Smooth muscle cell of the brain vasculature (primary cell): ENCODE measurements around the gene IRAK2.

Experiments
- DNase-seq: peaks from one replicate; pipeline ENCODE4 v3.0.0-alpha.2; 2012; ENCODE audit warnings: low read depth, low spot score

IRAK2 gene

DNA sequence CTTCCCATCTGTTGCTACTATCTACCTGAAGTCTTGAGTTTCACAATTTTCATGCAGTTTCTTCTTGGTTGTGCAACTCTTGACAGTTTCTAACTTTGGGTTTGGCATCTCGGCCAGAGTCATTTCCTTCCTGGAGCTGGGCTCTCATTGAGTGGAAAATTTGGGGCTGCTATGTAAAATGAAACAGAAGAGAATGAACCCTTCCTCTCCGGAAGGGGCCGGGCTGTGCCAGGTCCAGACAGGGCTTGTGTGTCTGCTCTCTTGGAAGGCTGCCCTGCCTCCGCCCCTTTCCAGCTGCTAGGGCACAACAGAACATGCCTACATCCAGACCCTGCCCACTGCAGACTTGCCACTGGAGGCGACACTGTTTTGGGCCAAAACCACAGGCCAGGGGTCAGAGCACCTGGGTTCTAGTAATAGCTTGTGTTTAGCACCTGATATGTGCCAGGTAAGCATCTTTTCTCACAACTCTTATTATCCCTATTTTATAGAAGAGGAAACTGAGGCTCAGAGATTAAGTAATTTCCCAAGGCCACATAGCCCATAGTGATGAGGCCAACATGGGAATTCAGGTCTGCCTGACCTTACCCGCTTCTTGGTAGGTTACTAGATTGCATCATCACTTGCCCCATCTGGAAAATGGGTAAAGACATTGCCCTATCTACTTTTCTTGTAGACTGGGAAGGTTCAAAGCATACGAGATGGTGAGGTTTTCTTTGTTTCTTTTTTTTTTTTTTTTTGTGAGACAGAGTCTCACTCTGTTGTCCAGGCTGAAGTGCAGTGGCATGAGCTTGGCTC is 25.0 kb downstream of the IRAK2 start:
- DNase-seq, result no peak

DNA sequence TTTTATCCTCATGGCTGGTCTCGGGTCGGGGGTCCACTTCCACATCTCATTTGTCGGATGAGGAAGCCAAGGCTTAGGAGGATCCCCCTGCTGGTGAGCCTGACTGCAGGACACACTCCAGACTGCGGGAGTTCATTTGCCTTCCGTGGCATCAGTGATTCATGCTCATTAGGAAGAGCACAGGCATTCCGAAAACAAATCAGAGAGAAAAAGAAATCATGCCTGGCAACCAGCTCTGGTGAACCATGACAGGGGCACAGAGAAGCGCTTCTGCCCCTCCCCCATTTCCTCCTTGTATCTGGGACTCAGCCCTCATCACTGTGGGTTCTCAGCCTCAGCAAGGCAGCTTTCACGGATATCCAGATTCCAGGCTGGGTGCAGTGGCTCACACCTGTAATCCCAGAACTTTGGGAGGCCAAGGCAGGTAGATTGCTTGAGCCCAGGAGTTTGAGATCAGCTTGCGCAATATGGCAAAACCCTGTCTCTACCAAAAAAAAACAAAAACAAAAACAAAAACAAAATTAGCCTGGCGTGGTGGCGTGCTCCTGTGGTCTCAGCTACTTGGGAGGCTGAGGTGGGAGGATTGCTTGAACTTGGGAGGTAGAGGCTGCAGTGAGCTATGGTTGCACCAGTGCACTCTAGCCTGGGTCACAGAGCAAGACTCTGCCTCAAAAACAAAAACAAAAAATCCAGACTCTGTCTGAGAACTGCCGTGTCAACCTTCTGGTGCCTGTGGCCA is 28.4 kb downstream of the IRAK2 start:
- DNase-seq, result peak; percentile 54

DNA sequence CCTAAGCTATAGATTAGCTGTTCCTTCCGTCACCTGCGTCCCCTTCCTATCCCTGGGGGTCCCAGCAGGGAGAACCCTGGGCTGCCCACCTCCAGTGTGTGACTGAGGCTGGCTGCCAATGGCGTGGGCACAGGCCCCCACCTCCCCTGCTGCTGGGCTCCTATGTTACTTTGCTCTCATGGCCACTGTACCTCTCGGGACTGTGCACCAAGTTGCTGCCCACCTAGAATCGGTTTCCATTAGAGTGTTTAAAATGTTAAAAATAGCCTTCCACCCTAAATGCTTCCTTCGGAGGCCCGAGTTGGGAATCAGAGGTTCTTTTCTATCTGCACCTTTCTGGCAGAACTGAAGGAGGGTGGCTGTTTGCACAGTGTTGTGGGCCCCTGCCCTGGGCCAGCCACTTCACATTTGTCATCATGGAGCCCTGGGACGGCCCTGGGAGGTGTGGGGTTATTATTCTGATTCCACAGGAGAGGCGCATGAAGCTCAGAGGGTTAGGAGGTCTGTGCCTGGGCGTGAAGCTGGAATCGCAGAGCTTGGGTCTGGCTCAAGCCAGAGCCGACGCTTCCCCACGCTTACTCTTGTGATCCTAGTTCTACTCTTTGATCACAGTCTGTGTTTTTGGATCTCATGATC is 29.1 kb downstream of the IRAK2 start:
- DNase-seq, result no peak

DNA sequence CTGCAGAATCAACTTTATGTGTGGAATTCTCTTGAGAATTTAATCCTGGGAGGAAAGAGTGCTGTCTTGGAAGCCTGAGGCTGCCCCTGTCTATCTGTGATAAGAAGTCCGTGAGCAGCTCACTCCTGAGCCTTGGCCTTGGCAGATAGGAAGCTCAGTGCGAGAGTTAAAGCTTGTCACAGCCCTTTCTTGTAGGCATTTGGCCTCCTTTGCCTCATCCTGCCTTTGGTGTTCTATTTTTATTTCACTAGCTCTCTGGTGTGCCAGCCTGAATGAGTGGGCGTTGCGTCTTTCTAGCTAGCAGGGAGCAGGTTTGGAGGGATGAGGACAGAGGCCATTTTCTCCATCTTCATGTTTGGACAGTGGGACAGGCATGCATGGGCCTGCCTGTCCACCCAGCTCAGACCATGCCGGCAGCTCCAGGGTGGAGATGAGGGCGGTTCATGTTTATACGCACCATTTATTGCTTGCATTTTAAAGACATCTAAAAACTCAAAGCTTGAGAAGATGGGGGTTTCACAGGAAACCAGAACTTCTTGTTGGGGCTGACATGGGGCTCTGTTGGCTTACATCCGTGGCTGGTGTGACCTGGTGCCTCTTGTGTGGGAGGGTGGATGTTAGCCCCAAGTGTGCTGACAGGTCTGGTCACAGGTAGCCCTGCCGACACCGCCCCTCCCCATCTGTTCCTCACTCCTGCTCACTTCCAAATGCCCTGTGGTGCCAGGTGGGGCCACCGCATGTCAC is 29.8 kb downstream of the IRAK2 start:
- no peak for DNase-seq

DNA sequence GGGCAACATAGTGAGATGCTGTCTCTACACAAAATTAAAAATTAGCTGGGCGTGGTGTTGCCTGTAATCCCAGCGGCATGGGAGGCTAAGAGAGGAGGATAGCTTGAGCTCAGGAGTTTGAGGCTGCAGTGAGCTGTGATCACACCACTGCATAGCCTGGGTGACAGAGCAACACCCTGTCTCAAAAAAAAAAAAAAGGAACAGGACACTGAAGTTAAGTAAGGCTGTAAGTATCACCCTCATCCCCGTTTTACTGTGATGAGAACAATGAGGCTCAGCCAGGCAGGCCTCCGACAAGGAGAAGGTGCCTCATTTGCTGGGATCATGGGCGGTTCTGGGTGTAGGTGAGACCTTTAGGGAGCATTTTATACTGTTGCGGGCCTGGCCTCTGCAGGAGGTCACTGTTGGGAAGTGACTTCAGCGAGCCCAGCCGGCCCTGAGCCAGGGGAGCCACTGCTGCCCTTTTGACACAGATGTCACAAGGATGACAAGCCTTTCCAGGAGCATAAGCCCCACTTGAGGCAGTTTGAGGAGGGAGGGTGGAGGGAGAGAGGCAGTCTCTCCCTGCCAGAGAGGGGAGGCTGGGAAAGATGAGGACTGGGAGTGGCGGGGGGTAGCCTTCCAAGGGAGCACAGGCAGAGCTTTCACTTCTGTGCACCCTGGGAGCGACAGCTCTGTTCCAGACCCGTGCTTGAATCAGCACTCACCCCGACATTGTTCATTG is 30.8 kb downstream of the IRAK2 start:
- no peak for DNase-seq

DNA sequence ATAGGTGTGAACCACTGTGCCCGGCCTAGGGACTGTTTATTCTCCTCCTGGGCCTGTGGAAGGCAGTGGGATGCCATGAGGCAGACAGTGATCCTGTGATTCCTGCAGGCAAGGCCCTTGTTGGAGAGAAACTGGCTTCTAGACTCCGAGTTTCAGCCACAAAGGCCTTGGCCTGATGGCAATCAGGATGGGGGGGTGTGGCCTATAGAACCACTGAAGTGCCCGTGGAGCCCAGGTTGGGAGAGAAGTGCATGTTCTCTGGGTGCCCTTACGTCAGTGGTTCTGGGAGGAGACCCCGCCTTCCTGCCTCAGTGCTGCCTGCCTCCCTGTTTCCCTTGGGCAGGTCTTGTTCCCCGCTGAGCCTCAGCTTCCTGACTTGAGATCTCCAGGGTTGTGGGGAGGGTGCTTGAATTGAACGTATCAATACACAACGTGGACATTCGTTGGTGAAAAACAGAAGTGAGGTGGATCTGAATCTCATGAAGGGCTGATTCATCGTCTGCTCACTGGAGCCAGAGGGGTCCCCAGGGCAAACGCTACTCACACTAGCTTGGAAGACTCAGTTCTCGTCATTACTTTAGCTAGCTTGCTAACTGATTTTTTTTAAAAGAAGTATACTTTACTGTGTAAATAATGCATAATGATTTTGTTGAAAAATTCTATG is 31.8 kb downstream of the IRAK2 start:
- DNase-seq, result peak; percentile 51

DNA sequence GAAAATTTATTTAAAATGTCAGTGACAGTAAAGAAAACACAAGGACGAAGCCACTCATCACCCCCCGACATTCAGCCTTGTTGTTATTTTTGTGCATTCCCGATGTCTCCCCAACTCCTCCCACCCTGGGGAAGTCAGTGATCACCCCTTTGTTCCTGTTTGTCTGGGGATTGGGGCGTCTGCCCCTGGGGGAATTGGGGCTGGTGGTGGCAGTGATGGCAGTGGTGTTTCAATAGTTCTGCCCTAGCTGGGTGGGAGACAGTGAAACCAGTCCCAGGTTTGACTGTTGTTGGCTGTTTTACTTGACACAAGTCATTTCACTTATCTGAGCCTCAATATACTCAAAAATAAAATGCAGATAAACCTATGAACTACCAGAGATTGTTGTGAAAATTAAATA is 33.5 kb downstream of the IRAK2 start:
- DNase-seq, result no peak

DNA sequence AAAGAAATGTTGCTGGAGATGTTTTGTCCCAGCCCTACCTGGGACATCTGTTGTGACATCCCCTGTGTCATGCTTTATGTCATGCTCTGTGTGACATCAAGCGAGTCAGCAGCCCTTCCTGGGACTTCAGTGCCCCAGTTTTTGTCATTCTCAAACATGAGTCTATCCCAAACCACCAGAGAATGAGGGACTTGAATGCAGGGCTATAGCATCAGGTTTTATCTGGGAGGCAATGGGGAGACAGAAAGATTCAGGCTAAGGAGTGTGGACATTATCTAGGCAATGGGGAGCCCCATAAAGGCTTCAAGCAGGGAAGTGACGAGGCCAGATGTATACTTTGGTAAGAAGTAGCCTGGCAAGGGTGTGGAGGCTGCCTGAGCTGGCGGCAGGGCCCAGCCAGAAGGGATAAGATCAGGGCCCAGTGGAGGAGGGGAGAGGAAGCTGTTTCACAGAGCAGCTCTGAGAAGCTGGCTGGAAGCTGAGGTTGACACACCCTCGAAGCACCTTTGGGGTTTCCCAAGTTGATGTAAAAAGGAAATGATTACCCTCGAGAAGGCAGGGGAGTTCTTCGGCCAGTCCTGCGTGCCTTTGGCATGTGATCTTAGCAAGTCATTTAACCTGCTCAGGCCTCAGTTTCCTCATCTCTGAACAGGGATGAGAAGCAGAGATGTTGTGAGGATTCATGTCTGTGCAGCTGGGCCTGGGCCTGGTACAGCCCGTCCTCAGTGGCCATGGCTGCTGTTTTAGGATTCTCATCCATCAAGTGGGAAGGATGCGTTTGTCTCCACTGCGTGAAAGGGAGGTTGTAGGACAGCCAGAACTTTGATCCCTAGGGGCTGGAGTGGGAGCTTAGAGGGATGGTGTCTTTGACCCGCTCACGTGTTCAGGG is 34.3 kb downstream of the IRAK2 start:
- DNase-seq, result no peak

DNA sequence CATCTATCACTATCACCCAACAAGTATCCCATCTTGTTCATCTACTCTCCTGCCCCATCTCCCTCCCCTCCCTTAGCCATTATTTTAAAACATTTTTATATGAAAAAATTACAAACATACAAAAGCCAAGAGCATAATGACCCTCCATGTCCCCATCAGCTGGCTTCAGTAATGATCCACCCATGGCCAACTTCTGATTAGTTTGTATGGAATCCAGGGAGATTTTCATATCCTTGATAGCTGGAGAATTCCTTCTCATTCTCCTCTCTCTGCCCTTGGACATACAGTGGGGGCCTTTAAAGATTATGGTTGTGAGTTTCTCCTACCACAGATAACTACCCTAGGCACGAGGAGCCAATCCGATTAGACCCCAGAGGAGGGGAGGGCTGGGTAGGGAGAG is 40.2 kb downstream of the IRAK2 start:
- DNase-seq, result no peak

DNA sequence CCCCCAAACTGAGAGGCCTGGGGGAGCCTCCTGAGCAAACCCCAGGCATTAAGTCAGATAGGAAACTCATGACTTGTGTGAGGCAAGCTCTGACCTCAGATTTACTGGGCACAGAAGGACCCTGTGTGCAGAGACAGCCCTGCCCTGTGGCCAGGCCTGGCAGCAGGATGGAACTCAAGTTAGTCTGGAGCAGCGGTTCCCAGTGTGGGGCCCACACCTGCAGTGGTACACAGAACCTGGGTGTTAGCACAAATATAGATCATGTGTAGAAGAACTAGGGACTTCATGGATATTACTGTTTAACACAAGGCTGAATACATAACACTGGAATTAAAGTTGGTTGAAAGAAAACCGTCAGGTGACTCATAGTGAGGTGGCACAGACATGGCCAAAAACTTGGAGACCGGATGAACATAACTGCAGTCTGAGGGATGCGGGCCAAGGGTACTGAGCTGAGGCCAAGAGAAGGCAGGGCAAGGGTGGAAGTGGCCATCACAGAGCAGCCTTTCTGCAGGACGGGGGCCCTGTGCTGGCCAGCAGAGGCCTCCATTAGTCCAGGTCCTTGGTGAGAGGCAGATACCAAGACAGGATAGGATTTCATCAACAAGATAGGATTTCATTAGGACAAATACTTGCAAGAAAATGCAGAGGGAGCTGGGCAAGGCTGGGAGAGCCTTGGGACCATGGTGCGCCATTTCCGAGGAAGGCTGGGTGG is 40.9 kb downstream of the IRAK2 start:
- DNase-seq, result no peak

DNA sequence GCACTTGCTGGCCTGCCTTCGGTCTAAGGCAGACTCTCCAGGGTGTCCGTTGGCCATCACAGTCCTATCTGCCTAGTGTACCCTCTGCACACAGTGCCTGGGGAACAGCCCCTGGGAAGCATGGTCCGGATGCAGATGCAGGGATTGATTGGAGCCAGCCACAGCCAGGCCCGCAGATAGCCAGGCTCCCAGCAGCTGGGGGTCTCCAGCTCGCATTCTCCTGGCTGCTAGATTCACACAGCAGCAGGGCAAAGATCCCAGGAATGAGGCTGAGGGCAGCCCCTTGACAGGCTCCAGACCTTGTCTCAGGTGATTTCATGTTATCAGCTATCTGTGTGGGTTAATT is 41.4 kb downstream of the IRAK2 start:
- no peak for DNase-seq

DNA sequence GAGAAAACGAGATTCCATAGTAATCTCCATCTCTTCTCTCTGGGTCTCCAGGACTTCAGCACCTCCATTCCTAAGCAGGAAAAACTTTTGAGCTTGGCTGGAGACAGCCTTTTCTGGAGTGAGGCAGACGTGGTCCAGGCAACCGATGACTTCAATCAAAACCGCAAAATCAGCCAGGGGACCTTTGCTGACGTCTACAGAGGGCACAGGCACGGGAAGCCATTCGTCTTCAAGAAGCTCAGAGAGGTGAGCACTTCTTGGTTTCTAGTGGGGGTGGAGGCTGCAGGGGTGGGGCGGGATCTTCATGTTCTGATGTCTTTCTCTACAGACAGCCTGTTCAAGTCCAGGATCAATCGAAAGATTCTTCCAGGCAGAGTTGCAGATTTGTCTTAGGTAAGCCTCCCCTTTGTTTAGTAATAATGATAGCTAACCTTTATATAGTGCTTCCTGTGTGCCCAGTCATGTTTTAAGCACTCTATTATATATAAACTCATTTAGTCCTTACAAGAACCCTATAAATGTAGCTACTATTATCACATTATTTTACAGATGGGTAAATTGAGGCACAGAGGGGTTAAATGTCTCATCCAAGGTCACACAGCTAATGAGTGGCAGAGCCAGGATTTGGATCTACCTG is 48.6 kb downstream of the IRAK2 start:
- DNase-seq, result no peak

DNA sequence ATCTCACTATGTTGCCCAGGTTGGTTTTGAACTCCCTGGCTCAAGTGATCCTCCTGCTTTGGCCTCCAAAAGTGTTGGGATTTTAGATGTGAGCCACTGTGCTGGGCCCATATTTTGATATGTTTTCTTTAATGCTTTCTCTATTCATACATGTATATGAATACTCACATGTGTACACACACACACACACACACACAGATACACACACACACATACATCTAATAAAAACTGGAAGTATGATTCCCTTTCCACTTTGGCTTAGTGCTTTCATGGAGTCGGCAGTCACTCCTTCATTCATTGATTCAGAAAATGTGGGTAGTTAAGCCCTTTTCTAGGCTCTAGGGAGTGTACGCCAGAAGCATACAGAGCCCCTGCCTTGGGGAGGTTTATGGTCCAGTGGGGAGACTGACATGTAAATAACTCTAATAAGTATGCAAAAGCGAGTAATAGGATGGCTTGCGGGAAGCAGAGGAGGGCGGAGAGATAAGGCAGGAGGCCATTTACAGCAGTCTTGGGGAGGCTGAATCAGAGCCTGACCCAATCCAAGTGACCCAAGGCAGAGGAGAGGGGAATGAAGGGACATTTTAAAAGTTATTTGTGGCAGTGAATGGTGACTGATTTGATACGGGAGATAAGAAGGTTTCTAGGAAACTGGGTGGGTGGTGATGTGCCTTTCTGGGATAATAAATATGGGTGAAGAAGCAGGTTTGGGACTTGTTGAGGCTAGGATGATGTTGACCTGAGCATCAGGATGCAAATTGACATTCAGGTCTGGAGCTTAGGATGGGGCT is 51.1 kb downstream of the IRAK2 start:
- no peak for DNase-seq

DNA sequence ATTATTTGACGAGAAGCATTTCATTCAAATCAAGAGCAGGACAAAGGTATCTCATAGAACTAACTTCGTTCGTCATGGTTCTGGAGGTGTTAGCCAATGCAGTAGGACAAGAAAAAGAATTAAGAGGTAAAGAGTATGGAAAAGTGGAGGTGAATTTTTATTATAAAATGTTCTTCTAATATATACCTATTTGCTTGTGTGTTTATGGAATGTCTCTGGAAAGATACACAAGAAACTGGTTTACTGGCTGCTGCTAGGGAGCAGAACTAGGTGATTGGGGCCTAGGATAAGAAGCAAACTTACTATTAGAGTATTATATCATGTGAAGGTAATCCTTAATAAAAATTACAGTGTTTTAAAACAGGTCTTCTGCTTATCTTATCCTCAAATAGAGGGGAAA is 52.6 kb downstream of the IRAK2 start:
- no peak for DNase-seq

DNA sequence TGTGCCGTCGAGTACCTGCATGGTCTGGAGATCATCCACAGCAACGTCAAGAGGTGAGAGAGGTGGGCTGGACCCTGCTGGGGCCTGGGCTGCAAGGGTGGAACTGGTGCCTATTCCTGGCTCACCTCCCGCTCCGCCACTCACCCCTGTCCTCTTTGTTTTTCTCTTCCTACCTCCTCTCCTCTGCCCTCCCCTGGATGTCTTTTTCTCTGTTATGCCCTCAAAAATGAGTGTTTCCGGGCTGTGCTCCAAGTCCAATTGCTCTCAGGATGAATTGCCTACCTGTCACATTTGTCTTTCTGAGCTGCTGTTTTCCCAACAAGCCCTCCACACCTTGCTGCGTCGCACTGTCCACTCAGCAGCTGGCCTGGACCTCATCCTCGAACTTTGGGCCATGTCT is 55.0 kb downstream of the IRAK2 start:
- no peak for DNase-seq

DNA sequence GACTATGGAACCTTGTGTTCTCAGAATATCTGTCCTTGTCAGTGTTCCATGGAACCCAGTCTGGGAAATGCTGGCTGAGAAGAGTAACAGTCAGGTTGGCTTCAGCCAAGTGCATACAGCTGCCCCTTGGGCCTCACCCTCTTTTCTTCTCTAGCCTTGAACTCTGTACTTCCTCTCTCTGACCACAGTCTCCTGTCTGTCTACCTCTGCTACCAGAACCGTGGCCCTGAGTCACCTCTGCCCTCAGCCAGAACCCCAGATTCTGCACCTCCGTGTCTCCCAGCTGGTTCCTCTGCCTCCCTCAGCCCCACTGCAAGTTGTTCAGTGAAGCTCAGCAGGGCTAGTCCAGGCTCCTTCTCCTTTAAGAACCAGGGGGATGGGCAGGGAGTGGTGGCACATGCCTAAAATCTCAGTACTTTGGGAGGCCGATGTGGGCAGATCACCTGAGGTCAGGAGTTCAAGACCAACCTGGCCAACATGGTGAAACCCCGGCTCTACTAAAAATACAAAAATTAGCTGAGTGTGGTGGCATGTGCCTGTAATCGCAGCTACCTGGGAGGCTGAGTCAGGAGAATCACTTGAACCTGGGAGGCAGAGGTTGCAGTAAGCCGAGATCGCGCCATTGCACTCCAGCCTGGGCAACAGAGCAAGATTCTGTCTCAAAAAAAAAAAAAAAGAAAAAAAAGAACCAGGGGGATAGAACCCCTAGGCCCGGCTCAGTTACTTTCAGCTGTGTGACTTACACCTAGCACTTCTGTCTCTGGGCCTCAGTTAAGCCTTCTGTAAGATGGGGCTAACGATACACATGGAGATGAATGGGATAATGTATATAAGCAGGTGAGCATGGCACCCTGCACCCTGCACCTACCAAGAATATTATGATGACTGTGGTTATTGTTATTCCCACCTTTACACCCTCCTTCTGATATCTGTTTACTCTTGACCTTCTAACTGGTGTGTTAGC is 59.2 kb downstream of the IRAK2 start:
- DNase-seq, result no peak
